HG03280 (cell line): ENCODE data around the gene ASB15.
"Not testable (repeated sequence)": the region's sequence is repeated elsewhere in the genome, so short reads cannot be mapped to it uniquely, and the experiment has no call there.

Source experiments
- ATAC-seq: cut with Tn5 transposase; IDR thresholded peaks from one replicate; pipeline ENCODE4 v1.9.1; 2021; ENCODE audit warnings: mild to moderate bottlenecking, moderate library complexity; ENCODE audit not compliant: unreplicated experiment

The ASB15 gene

GRCh38 chr7:123634011-123634573 is 32.5 kb downstream of the ASB15 start:
- ATAC-seq = not testable (repeated sequence)

GRCh38 chr7:123635551-123636359 is 34.1 kb downstream of the ASB15 start:
- ATAC-seq = no peak

DNA sequence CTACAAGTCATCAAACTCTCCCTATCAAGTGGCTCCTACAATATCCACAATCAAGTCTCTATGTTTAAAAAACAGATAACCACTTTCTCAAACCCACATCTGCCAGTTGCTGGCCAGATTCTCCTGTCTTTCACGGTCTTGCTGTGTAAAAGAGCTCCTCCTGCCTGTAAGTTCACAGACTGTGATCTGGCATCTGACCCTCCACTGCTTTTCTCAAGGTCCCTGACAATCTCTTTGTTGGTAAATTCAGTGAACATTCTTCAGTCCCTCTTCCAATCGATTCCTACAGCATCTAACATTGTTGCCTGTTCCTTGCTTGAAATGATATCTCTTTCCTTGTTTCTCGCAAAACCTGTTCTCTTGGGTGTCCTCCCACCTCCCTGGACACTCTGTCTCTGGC is 35.6 kb downstream of the ASB15 start:
- no peak for ATAC-seq

GRCh38 chr7:123637878-123638277 is 36.3 kb downstream of the ASB15 start:
- no peak for ATAC-seq

GRCh38 chr7:123639631-123640030 is 38.0 kb downstream of the ASB15 start:
- ATAC-seq = no peak

- ATAC-seq = no peak
These were observed 39.0 kb downstream of the ASB15 start for GRCh38 chr7:123640583-123640982.

DNA sequence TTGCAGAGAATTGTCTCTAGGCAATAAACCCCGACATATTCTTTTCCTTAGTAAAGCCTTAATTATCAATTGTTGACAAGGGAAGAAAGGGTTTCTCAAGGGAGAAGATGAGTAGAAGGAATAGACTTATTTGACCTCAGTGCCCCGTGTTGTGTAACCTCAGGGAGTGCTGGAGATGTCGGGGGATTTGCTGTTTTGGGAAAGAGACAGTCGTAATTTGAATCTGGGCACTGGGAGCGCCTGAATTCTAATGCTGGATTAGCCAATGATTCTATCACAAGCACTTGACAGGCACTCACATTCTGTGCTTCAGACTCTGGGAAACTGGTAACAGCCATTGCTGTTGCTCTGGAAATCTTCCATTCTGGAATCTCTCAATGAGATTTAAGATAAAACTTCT is 40.3 kb downstream of the ASB15 start:
- no peak for ATAC-seq

- ATAC-seq = no peak
These were observed 42.1 kb downstream of the ASB15 start for GRCh38 chr7:123643495-123644441.

DNA sequence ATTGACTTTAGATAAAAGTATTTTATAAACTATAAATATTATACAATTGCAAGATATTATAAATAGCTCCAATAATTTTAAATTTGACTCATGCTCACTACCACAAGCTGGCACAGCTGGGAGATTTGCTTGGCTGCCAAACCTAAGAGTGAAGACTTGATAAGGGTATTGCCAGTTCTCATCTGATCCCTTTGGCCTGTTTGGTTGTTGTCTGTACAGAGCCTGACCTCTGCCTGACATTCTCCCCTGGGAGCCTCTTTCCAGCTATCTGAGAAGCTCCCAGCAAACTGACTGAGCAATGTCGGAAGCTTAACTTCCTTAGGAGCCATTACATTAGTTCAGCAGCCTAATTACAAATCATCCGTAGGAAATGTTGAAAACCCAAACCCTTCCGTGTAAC is 43.9 kb downstream of the ASB15 start:
- ATAC-seq = no peak

GRCh38 chr7:123647106-123647730 is 45.6 kb downstream of the ASB15 start:
- no peak for ATAC-seq

- ATAC-seq = no peak
These were observed 48.3 kb downstream of the ASB15 start for GRCh38 chr7:123649964-123650363.

DNA sequence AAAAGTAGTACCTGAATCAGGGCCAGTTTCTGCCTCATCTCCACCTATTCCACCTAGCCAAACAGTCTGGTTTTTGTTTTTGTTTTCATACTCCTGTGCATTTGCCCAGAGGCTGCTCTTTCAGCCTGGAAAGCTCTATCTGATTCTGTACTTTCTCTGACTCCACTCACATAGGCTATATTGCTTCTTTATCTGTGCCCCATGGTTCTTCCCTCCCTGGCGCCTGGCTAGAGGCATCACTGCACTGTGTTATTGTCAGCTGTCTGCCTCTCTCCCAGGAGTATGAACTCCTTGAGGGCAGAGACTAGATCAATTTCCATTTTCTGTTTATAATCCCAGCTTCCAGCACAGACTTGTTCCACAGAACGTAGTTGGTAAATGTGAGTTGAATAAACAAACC is 49.0 kb downstream of the ASB15 start:
- no peak for ATAC-seq

DNA sequence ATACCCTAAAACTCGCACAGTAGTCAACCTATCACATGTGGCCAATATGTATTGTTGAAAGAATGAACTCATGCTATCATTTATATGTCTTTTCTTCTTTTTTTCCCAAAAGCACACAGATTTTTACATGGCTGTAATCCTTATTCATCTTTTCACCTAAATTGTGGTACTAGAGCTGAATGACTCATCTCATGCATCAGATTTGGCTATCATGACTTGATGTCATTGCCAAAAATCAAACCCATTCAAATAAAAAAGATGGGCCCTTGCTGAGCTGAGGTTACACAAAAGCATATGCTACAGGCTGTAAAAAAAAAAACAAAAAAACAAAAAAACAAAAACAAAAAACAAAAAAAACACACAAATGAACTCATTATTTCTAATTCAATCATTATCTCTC is 50.8 kb downstream of the ASB15 start:
- ATAC-seq = no peak

DNA sequence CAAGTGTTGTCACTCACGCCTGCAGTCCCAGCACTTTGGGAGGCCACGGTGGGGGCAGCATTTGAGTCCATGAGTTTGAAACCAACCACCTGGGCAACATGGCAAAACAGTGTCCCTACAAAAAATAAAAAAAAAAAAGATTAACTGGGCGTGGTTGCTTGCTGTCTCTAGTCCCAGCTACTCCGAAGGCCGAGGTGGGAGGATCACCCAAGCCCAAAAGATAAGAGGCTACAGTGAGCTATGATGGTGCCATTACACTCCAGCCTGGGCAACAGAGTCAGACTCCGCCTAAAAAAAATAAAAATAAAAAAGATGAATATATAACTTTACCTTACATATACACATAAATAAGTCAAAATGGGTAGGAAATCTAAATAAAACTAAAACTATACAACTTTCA is 51.5 kb downstream of the ASB15 start:
- no peak for ATAC-seq

DNA sequence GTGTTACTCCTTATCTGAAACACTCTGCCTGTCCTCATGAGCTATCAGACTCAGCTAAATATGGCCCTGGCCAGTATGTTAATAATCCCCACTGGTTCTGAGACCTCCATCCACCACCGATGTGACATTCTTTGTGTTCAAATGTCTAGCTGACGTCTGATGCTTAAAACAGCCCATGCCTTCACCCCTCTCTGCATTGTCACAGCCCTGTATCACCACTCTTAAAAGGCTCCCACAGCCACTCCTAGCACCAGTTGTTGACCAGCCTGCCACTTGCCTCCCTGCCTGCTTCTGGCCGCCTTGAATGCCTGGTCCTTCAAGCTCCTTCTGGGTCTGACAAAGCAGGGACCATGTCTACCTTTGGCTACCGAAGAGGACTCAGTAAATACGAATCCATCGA is 54.0 kb downstream of the ASB15 start, which contains the start of gene LMOD2:
LMOD2 (plus strand) TSS at position 253 of the 400 bp plus-strand sequence; CDS start at position 351, 98 bp downstream.
- no peak for ATAC-seq

DNA sequence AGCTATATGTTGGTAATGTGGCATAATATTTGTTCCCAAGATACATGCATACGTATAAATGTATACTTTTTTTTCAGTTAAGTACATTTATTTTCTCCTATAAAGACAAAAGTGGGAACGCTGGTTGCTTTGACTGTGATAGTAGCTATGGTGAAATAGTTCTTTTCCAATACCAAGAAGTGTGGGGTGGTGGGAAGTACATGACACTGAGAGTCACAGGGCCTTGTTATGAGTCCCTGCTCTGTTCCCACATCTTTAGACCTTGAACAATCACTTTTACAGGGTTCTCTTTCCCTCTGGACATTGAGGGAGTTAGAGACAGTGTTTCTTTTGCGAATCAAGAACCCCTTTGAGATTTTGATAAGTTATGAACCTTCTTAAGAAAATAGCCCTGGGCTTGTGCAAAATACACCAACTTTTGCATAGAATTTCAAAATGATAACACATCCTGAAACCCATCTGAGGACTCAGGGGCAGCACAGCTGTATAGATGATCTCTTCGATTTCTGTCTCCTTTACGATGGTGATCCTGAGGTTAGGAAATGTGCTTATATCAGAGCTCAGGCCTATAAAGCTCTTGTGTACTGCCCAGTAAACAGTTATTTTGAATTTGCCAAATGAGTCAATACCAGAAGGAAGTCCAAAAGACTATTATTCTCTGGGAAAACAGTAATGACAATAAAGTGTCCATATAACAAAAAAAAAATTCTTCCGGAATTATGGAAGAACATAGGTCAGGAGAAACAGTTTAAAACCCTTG is 55.1 kb downstream of the ASB15 start:
- ATAC-seq = no peak

GRCh38 chr7:123657304-123657685 is 55.7 kb downstream of the ASB15 start:
- ATAC-seq = no peak

GRCh38 chr7:123658023-123658422 is 56.4 kb downstream of the ASB15 start:
- no peak for ATAC-seq

- no peak for ATAC-seq
These were observed 59.1 kb downstream of the ASB15 start for GRCh38 chr7:123660514-123661354.
